Chondrocyte (in vitro differentiated cells): ENCODE data around the gene FIBCD1. TPM values are rescaled to one million over a fixed set of nuclear protein-coding genes. Genes with fewer than 3 reads are reported as not detected.
A peak's percentile ranks its signal among the peaks of the same experiment; 100 is the strongest.

Experiments used
- DNase-seq: peaks from one replicate; pipeline ENCODE4 v3.0.0; 2021; ENCODE audit warnings: mixed read lengths, low spot score
- H3K27ac Mint-ChIP-seq: one replicate; pipeline ENCODE4 v1.8.0; 2021; ENCODE audit warnings: mild to moderate bottlenecking, moderate library complexity, mixed read lengths; ENCODE audit not compliant: unreplicated experiment
- H3K27me3 Mint-ChIP-seq: 2 replicates; pipeline ENCODE4 v1.8.0; 2021; ENCODE audit warnings: low read depth, mixed read lengths
- H3K36me3 Mint-ChIP-seq: 2 replicates; pipeline ENCODE4 v1.8.0; 2021; ENCODE audit warnings: low read depth, mixed read lengths
- H3K4me1 Mint-ChIP-seq: 2 replicates; pipeline ENCODE4 v1.8.0; 2021; ENCODE audit warnings: low read depth, mild to moderate bottlenecking, mixed read lengths
- H3K4me3 Mint-ChIP-seq: one replicate; pipeline ENCODE4 v1.8.0; 2021; ENCODE audit warnings: mild to moderate bottlenecking, moderate library complexity, mixed read lengths; ENCODE audit not compliant: unreplicated experiment
- H3K9me3 Mint-ChIP-seq: 2 replicates; pipeline ENCODE4 v1.8.0; 2021; ENCODE audit warnings: low read depth, mixed read lengths
- total RNA-seq: library from RNA; stranded (reverse); gene quantifications from 3 replicates; pipeline ENCODE4 v1.2.1, GENCODE V29; 2021
- TF ChIP-seq, protein P1 (sequence below): fragments of 200-600 bp; sonication (generic); IDR thresholded peaks from 2 replicates; pipeline ENCODE4 v1.5.0; 2021; ENCODE audit warnings: antibody characterized with exemption, mild to moderate bottlenecking, moderate library complexity

The FIBCD1 gene
- total RNA-seq, 1 donor from 2014 or later = 8.3 TPM

DNA sequence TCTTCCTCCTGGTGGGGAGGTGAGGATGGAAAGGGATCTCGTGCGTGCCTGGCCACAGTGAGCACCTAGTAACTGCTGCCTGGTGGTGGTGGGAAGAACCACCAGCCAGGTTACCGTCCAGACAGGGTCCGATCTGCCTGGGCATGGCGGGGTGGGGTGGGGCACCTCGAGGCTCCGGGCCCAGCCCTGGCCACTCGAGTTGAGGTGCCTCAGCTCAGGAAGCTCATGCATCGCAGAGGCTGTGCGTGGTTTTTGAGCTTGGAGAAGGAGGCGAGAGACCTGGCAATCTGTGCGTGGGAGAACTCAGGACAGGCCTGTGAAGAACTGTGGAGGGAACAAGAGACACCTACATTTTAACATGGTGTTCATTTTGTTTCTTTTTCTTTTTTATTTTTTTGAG, 31.0 kb upstream of the FIBCD1 start:
- Mint-ChIP-seq H3K27me3 (peaks cover 21% of the 10 kb centered on the region), H3K4me3 (no peak overlapping the region), H3K36me3 (no peaks in the 10 kb centered on the region), H3K27ac (no peak overlapping the region), H3K9me3 (peaks cover 4% of the 10 kb centered on the region), H3K4me1 (no peaks in the 10 kb centered on the region)
- TF ChIP-seq, protein P1, sequence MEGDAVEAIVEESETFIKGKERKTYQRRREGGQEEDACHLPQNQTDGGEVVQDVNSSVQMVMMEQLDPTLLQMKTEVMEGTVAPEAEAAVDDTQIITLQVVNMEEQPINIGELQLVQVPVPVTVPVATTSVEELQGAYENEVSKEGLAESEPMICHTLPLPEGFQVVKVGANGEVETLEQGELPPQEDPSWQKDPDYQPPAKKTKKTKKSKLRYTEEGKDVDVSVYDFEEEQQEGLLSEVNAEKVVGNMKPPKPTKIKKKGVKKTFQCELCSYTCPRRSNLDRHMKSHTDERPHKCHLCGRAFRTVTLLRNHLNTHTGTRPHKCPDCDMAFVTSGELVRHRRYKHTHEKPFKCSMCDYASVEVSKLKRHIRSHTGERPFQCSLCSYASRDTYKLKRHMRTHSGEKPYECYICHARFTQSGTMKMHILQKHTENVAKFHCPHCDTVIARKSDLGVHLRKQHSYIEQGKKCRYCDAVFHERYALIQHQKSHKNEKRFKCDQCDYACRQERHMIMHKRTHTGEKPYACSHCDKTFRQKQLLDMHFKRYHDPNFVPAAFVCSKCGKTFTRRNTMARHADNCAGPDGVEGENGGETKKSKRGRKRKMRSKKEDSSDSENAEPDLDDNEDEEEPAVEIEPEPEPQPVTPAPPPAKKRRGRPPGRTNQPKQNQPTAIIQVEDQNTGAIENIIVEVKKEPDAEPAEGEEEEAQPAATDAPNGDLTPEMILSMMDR = no peak
- DNase-seq = no peak

DNA sequence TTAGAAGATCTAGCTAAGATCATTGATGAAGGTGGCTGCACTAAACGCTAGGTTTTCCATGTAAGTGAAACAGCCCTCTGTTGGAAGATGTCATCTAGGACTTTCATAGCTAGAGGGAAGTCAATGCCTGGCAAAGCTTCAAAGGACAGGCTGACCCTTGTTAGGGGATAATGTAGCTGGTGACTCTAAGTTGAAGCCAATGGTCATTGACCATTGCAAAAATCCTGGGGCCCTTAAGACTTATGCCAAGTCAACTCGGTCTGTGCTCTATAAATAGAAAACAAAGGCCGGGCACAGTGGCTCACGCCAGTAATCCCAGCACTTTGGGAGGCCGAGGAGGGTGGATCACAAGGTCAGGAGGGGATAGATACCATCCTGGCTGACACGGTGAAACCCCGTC, 26.6 kb upstream of the FIBCD1 start:
- no peak overlapping the region for H3K4me3 Mint-ChIP-seq
- TF ChIP-seq, protein P1 = no peak
- H3K27me3 Mint-ChIP-seq = no peaks in the 10 kb centered on the region
- peaks cover 1% of the 10 kb centered on the region for H3K36me3 Mint-ChIP-seq
- DNase-seq = no peak
- H3K9me3 Mint-ChIP-seq = peaks cover 9% of the 10 kb centered on the region
- peaks cover 24% of the 10 kb centered on the region for H3K4me1 Mint-ChIP-seq
- no peak overlapping the region for H3K27ac Mint-ChIP-seq

- Mint-ChIP-seq H3K4me3 (no peak overlapping the region), H3K36me3 (peaks cover 1% of the 10 kb centered on the region), H3K27ac (no peak overlapping the region), H3K27me3 (no peaks in the 10 kb centered on the region), H3K4me1 (peaks cover 24% of the 10 kb centered on the region), H3K9me3 (peaks cover 9% of the 10 kb centered on the region)
- no peak for DNase-seq
- TF ChIP-seq, protein P1 = no peak
Measured at GRCh38 chr9:130963916-130964315, 24.9 kb upstream of the FIBCD1 start.

- no peak for DNase-seq
- H3K9me3 Mint-ChIP-seq = peaks cover 9% of the 10 kb centered on the region
- peak overlapping the region; percentile 95 for H3K27ac Mint-ChIP-seq
- H3K4me3 Mint-ChIP-seq = no peak overlapping the region
- H3K27me3 Mint-ChIP-seq = no peaks in the 10 kb centered on the region
- TF ChIP-seq, protein P1 = no peak
- peaks cover 1% of the 10 kb centered on the region for H3K36me3 Mint-ChIP-seq
- H3K4me1 Mint-ChIP-seq = peaks cover 24% of the 10 kb centered on the region
Measured at GRCh38 chr9:130963337-130963908, 24.4 kb upstream of the FIBCD1 start.

- peak overlapping the region; percentile 46 for H3K4me3 Mint-ChIP-seq
- peaks cover 1% of the 10 kb centered on the region for H3K36me3 Mint-ChIP-seq
- TF ChIP-seq, protein P1 = peak; percentile 34
- H3K4me1 Mint-ChIP-seq = peaks cover 24% of the 10 kb centered on the region
- no peak for DNase-seq
- H3K9me3 Mint-ChIP-seq = peaks cover 9% of the 10 kb centered on the region
- H3K27ac Mint-ChIP-seq = peak overlapping the region; percentile 95
- H3K27me3 Mint-ChIP-seq = no peaks in the 10 kb centered on the region
Measured at GRCh38 chr9:130962418-130963316, 23.6 kb upstream of the FIBCD1 start.
